Fibroblast of the conjunctiva (primary cell): ENCODE measurements around the gene DNTTIP2.
A peak's percentile ranks its signal among the peaks of the same experiment; 100 is the strongest.
"Not testable (repeated sequence)": the region's sequence is repeated elsewhere in the genome, so short reads cannot be mapped to it uniquely, and the experiment has no call there.

Source experiments
- DNase-seq: peaks from one replicate; pipeline ENCODE4 v3.0.0-alpha.2; 2010; ENCODE audit warnings: low read depth

The DNTTIP2 gene

GRCh38 chr1:93840956-93841482 lies 38.0 kb downstream of the DNTTIP2 start:
- no peak for DNase-seq

- no peak for DNase-seq
Observed at GRCh38 chr1:93839753-93840152, 39.3 kb downstream of the DNTTIP2 start.

- peak; percentile 51 for DNase-seq
Observed at GRCh38 chr1:93839307-93839706, 39.7 kb downstream of the DNTTIP2 start.

GRCh38 chr1:93837961-93838360 lies 41.0 kb downstream of the DNTTIP2 start:
- DNase-seq = no peak

- not testable (repeated sequence) for DNase-seq
Observed at GRCh38 chr1:93833293-93833692, 45.7 kb downstream of the DNTTIP2 start.

- DNase-seq = no peak
Observed at GRCh38 chr1:93829061-93829460, 49.9 kb downstream of the DNTTIP2 start.

- DNase-seq = no peak
Observed at GRCh38 chr1:93828367-93828755, 50.6 kb downstream of the DNTTIP2 start.

- DNase-seq = no peak
Observed at GRCh38 chr1:93827633-93828366, 51.2 kb downstream of the DNTTIP2 start.

- DNase-seq = peak; percentile 26
Observed at GRCh38 chr1:93827128-93827527, 51.9 kb downstream of the DNTTIP2 start.

GRCh38 chr1:93824834-93825233 lies 54.2 kb downstream of the DNTTIP2 start:
- no peak for DNase-seq

- no peak for DNase-seq
Observed at GRCh38 chr1:93822730-93823425, 56.1 kb downstream of the DNTTIP2 start.

- DNase-seq = no peak
Observed at GRCh38 chr1:93821423-93822144, 57.4 kb downstream of the DNTTIP2 start.

- DNase-seq = no peak
Observed at GRCh38 chr1:93820554-93821422, 58.2 kb downstream of the DNTTIP2 start.

GRCh38 chr1:93818570-93818959 lies 60.4 kb downstream of the DNTTIP2 start:
- DNase-seq = no peak

- DNase-seq = no peak
Observed at GRCh38 chr1:93817819-93818569, 61.0 kb downstream of the DNTTIP2 start.

GRCh38 chr1:93816970-93817678 lies 61.9 kb downstream of the DNTTIP2 start:
- no peak for DNase-seq
